B cell (primary cell): ENCODE measurements around the gene WAC. TPM values are rescaled to one million over a fixed set of nuclear protein-coding genes. Genes with fewer than 3 reads are reported as not detected.

ENCODE experiments used
- ATAC-seq: fragments of 200-7000 bp; cut with Tn5 transposase; one replicate; pipeline ENCODE4 v1.10.0; 2021; ENCODE audit warnings: low read depth, mild to moderate bottlenecking, moderate number of reproducible peaks, moderate library complexity
- CTCF ChIA-PET: fragments of 350-600 bp; sonication (Branson Sonifier 250); formaldehyde crosslinking; loops from one replicate; lab custom pipeline; 2021; ENCODE audit warnings: antibody characterized with exemption, inconsistent platforms; lab: Charles Lee
- POLR2A ChIA-PET: fragments of 350-600 bp; sonication (Branson Sonifier 250); formaldehyde crosslinking; loops from one replicate; lab custom pipeline; 2021; ENCODE audit warnings: antibody characterized with exemption; lab: Charles Lee
- DNase-seq: peaks from one replicate; pipeline ENCODE4 v3.0.0; 2013
- H2AFZ ChIP-seq: 2 replicates; pipeline ENCODE4 v1.6.1; 2012; ENCODE audit warnings: mild to moderate bottlenecking, low read depth, low read length; ENCODE audit not compliant: insufficient read depth, poor library complexity, severe bottlenecking
- H3K27ac ChIP-seq, 2 donors: 1 replicate in 1 of 2; 2 replicates in 1 of 2; pipeline ENCODE4 v1.5.1; 2012 to 2013; ENCODE audit warnings: low read length in 2 of 2, mild to moderate bottlenecking in 2 of 2, moderate library complexity in 1 of 2
- H3K27me3 ChIP-seq, 4 experiments: fragments of 200-600 bp in 1 of 4; sonication (generic) in 1 of 4; replicated peaks in 1 of 4; 1 replicate in 2 of 4; 2 replicates in 2 of 4; pipeline versions ENCODE4 v1.6.1 to v1.7.0; 2013 to 2016; ENCODE audit warnings: low read length in 3 of 4, mild to moderate bottlenecking in 2 of 4, mixed read lengths in 1 of 4, moderate library complexity in 1 of 4; ENCODE audit not compliant: insufficient read depth in 4 of 4, control insufficient read depth in 3 of 4; ENCODE audit errors: control extremely low read depth in 1 of 4
- H3K36me3 ChIP-seq, 2 experiments: replicated peaks in 1 of 2; 1 replicate in 1 of 2; 2 replicates in 1 of 2; pipeline versions ENCODE4 v1.6.1 to v1.7.1; 2013; ENCODE audit warnings: low read length in 1 of 2; ENCODE audit not compliant: insufficient read depth in 2 of 2, control insufficient read depth in 1 of 2; ENCODE audit errors: control extremely low read depth in 1 of 2, extremely low read depth in 1 of 2
- H3K4me1 ChIP-seq, 2 donors: fragments of 200-600 bp in 1 of 2; sonication (generic) in 1 of 2; 1 replicate in 1 of 2; 2 replicates in 1 of 2; pipeline versions ENCODE4 v1.5.1 to v1.6.1; 2013 to 2017; ENCODE audit warnings: low read length in 2 of 2; ENCODE audit not compliant: control insufficient read depth in 2 of 2, insufficient read depth in 2 of 2
- H3K4me2 ChIP-seq: replicated peaks from 2 replicates; pipeline ENCODE3; 2012; ENCODE audit warnings: mild to moderate bottlenecking, low read depth, low read length; ENCODE audit not compliant: poor library complexity, severe bottlenecking
- H3K4me3 ChIP-seq, 5 experiments: fragments of 200-600 bp in 1 of 5; sonication (generic) in 1 of 5; 1 replicate in 3 of 5; 2 replicates in 2 of 5; pipeline versions ENCODE4 v1.5.1 to v1.7.0; 2011 to 2016; ENCODE audit warnings: low read length in 4 of 5, mild to moderate bottlenecking in 4 of 5, low read depth in 2 of 5, control low read depth in 1 of 5, moderate library complexity in 1 of 5; ENCODE audit not compliant: insufficient read depth in 1 of 5; ENCODE audit errors: control extremely low read depth in 1 of 5, extremely low read depth in 1 of 5
- H3K79me2 ChIP-seq: fragments of 200-600 bp; sonication (generic); one replicate; pipeline ENCODE4 v1.6.0; 2016; ENCODE audit warnings: low read length; ENCODE audit not compliant: control insufficient read depth, insufficient read depth
- H3K9ac ChIP-seq: fragments of 200-600 bp; sonication (generic); 2 replicates; pipeline ENCODE4 v1.6.1; 2017; ENCODE audit warnings: mild to moderate bottlenecking, low read length, moderate library complexity
- H3K9me3 ChIP-seq, 3 donors: one replicate each; pipeline versions ENCODE4 v1.6.1 to v1.7.1; 2013; ENCODE audit warnings: low read length in 2 of 3; ENCODE audit not compliant: control insufficient read depth in 2 of 3, insufficient read depth in 1 of 3; ENCODE audit errors: control extremely low read depth in 1 of 3
- H4K20me1 ChIP-seq: 2 replicates; pipeline ENCODE4 v1.6.0; 2012; ENCODE audit warnings: mild to moderate bottlenecking, low read length; ENCODE audit not compliant: insufficient read depth, control insufficient read depth, poor library complexity, severe bottlenecking
- H3K27ac Mint-ChIP-seq: one replicate; pipeline ENCODE4 v1.8.0; 2021; ENCODE audit warnings: mixed read lengths
- H3K27me3 Mint-ChIP-seq: one replicate; pipeline ENCODE4 v1.8.0; 2021; ENCODE audit warnings: mixed read lengths
- H3K4me1 Mint-ChIP-seq: one replicate; pipeline ENCODE4 v1.8.0; 2021; ENCODE audit warnings: mixed read lengths
- H3K4me3 Mint-ChIP-seq: one replicate; pipeline ENCODE4 v1.8.0; 2021; ENCODE audit warnings: mixed read lengths
- H3K9me3 Mint-ChIP-seq: one replicate; pipeline ENCODE4 v1.8.0; 2022; ENCODE audit warnings: mixed read lengths; ENCODE audit not compliant: insufficient read depth
- EZH2 ChIP-seq: IDR thresholded peaks from 2 replicates; pipeline ENCODE4 v1.6.1; 2012; ENCODE audit warnings: borderline replicate concordance, low read depth, mild to moderate bottlenecking, moderate library complexity, low read length; ENCODE audit not compliant: insufficient read depth, poor library complexity, severe bottlenecking
- WGBS: methylation state at CpG from one replicate; pipeline ENCODE4 v1.1.5; 2013; ENCODE audit warnings: missing lambda C conversion rate; ENCODE audit not compliant: insufficient coverage; 5-methylcytosine and 5-hydroxymethylcytosine counted together
- intact Hi-C: fragments of 100-400 bp; cut with micrococcal nuclease; formaldehyde crosslinking; loops from one replicate; pipeline ENCODE4 v1.10.0; 2022
- polyA plus RNA-seq: library from polyadenylated mRNA; depleted of rRNA; stranded (reverse); fragments of >200 nt; gene quantifications from 2 replicates; pipeline ENCODE4 v1.2.3, GENCODE V29; 2012
- total RNA-seq, 2 donors: library from RNA; stranded (reverse); fragments of 120-200 nt in 1 of 2; gene quantifications; 1 replicate in 1 of 2; 2 replicates in 1 of 2; pipeline versions ENCODE4 v1.2.3 to v1.2.4, GENCODE V29; 2013 to 2022
- TF ChIP-seq, protein P1 (sequence below): fragments of 200-600 bp; IDR thresholded peaks from one replicate; pipeline ENCODE4 v1.8.0; 2022; ENCODE audit warnings: antibody characterized with exemption, mild to moderate bottlenecking

Gene WAC
- total and polyA plus RNA-seq, 2 donors (not counting 1 experiment from before 2014, with no cell fraction given): 77.4 to 196 TPM

- H3K4me3 ChIP-seq: no peak overlapping the region
- no peak overlapping the region for H3K27ac Mint-ChIP-seq
- H3K27me3 Mint-ChIP-seq: no peaks in the 10 kb centered on the region
- H3K27ac ChIP-seq: peak overlapping the region in 1 of 2 donors; percentile 3
- H2AFZ ChIP-seq: no peak overlapping the region
- H3K9me3 ChIP-seq: no peaks in the 10 kb centered on the region
- no peak overlapping the region for H3K9ac ChIP-seq
- H3K36me3 ChIP-seq: peaks cover 17 to 29% of the 10 kb centered on the region in 2 experiments
- H3K4me1 Mint-ChIP-seq: peaks cover 70% of the 10 kb centered on the region
- ChIA-PET CTCF (interaction anchor here (1.5 kb wide), 1 partner anchor 64 kb away, joined by 3 read pairs; no protein-coding TSS in a partner anchor), POLR2A (interaction anchor here (1.3 kb wide), 1 partner anchor 32 kb away, joined by 3 read pairs; the partner anchor contains the start of gene WAC)
- peaks cover 0 to 20% of the 10 kb centered on the region in 2 donors for H3K4me1 ChIP-seq
- DNase-seq (no peak), ATAC-seq (no peak)
- H3K4me3 Mint-ChIP-seq: peak overlapping the region; percentile 4
- H3K79me2 ChIP-seq: peaks cover 100% of the 10 kb centered on the region
- H4K20me1 ChIP-seq: peaks cover 97% of the 10 kb centered on the region
- no peaks in the 10 kb centered on the region for H3K27me3 ChIP-seq
- TF ChIP-seq, protein P1, sequence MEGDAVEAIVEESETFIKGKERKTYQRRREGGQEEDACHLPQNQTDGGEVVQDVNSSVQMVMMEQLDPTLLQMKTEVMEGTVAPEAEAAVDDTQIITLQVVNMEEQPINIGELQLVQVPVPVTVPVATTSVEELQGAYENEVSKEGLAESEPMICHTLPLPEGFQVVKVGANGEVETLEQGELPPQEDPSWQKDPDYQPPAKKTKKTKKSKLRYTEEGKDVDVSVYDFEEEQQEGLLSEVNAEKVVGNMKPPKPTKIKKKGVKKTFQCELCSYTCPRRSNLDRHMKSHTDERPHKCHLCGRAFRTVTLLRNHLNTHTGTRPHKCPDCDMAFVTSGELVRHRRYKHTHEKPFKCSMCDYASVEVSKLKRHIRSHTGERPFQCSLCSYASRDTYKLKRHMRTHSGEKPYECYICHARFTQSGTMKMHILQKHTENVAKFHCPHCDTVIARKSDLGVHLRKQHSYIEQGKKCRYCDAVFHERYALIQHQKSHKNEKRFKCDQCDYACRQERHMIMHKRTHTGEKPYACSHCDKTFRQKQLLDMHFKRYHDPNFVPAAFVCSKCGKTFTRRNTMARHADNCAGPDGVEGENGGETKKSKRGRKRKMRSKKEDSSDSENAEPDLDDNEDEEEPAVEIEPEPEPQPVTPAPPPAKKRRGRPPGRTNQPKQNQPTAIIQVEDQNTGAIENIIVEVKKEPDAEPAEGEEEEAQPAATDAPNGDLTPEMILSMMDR: no peak
- no peak for TF ChIP-seq EZH2
- WGBS: no CpG with 5 or more reads among the region's 6 CpGs
- peak overlapping the region; percentile 3 for H3K4me2 ChIP-seq
- no peaks in the 10 kb centered on the region for H3K9me3 Mint-ChIP-seq
- intact Hi-C loops: no loop called here
Observed at GRCh38 chr10:28564905-28565304, 32.0 kb downstream of the WAC start.

- TF ChIP-seq EZH2: no peak
- TF ChIP-seq, protein P1: no peak
- H3K9ac ChIP-seq: no peak overlapping the region
- H3K9me3 ChIP-seq: no peaks in the 10 kb centered on the region
- Mint-ChIP-seq H3K27ac (no peak overlapping the region), H3K4me3 (no peak overlapping the region), H3K27me3 (no peaks in the 10 kb centered on the region), H3K9me3 (no peaks in the 10 kb centered on the region), H3K4me1 (peaks cover 67% of the 10 kb centered on the region)
- WGBS: no CpG with 5 or more reads among the region's 1 CpG
- peak overlapping the region in 1 of 2 donors; percentile 24 for H3K27ac ChIP-seq
- H3K36me3 ChIP-seq: peaks cover 16 to 25% of the 10 kb centered on the region in 2 experiments
- H3K4me1 ChIP-seq: peaks cover 0 to 20% of the 10 kb centered on the region in 2 donors
- peaks cover 96% of the 10 kb centered on the region for H4K20me1 ChIP-seq
- no peak for ATAC-seq
- intact Hi-C loops: no loop called here
- H3K4me2 ChIP-seq: no peak overlapping the region
- H2AFZ ChIP-seq: no peak overlapping the region
- ChIA-PET CTCF (interaction anchor here (0.7 to 1.2 kb wide), 2 partner anchors 18 to 135 kb away, joined by 3 to 4 read pairs; no protein-coding TSS in a partner anchor), POLR2A (interaction anchor here (1.3 kb wide), 1 partner anchor 34 kb away, joined by 3 read pairs; the partner anchor contains the start of gene WAC)
- H3K4me3 ChIP-seq: no peak overlapping the region
- H3K27me3 ChIP-seq: no peaks in the 10 kb centered on the region
- H3K79me2 ChIP-seq: peaks cover 100% of the 10 kb centered on the region
- DNase-seq: no peak
Observed at GRCh38 chr10:28566458-28567015, 33.6 kb downstream of the WAC start.
